ENCODE data around the gene SYCP2.

SYCP2 gene

DNA sequence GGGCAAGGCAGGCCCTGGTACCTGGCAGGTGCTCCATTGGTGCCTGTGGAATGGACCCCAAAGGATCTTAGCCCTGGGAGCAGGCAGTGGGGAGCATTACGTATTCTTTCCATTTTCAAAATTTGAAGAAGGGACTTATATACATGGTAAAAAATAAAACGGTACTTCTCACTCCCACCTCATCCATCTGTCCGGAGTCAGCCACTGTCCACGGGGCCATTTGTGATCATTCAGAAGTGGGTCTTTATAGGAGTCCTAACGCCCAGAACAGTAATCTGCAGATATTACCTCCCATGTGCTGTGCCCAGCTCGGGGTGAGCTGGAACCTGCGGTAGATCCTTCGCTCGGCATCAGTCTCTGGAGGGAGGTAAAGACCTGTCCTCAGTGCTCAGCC is 110.4 kb downstream of the SYCP2 start:
- no peak for DNase-seq (ENCODE audit: low spot score)

- no peak for DNase-seq (ENCODE audit: low spot score)
Measured at GRCh38 chr20:59822291-59823029, 111.0 kb downstream of the SYCP2 start.

- DNase-seq (ENCODE audit: low spot score), result no peak
Measured at GRCh38 chr20:59821788-59822187, 111.6 kb downstream of the SYCP2 start.

DNA sequence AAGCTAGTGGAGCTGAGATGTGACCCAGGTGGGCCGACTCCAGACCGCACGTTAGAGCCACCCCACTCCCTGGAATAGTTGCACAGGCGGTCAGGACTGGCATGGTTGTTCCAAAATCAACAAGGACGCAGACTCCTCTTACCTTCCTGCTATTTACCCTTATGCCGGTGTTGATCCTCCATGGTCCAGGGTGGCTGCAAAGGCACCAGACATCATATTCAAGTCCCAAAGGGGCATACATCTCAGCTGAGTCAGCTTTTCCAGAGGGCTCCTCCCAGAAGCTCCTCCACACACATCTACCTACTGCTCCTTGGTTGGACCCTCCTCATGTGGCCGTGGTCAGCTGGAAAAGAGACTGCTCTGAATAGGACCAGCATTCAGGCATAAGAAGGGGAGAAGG is 112.2 kb downstream of the SYCP2 start:
- no peak for DNase-seq (ENCODE audit: low spot score)

DNA sequence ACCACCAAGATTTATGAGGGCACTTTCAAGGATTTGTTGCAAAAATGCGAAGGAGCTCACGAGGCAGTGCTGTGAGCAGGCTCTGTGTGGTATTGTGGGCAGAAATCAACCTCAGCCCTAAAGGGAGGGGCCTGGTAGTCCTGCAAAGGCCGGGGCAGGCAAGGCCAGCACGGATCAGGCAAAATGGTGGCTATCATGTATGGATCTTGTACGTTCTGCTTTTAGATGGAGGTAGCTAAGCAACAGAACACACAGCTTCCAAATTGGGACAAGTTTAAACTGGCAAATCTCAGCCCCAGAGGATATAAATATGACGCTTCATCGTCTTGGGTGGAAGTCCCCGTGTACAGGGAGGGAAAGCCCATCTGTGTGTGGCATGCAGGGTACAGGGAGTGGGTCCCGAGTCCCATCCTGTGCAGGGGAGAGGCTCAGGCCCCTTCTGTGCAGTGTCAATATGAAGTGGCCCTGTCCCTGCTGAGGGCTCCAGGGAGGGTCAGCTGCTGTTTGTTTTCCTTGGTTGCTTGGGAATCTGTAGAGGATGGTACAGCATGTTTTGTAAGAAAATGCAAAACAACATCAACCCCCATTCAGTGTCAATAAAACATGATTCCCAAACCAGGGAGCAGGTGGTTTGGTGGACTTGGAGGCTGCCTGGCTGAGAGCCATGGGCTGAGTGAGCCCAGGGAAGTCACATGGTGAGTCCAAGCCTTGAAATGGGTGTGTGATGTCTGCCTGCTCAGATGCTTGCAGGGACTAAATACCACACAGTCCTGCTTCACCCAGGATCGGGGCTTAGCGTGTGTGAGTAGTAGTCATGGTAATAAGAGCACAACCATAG is 113.0 kb downstream of the SYCP2 start:
- no peak for DNase-seq (ENCODE audit: low spot score)

GRCh38 chr20:59819496-59820203 is 113.8 kb downstream of the SYCP2 start:
- DNase-seq (ENCODE audit: low spot score), result no peak

- no peak for DNase-seq (ENCODE audit: low spot score)
Measured at GRCh38 chr20:59818911-59819310, 114.5 kb downstream of the SYCP2 start.

GRCh38 chr20:59817846-59818615 is 115.4 kb downstream of the SYCP2 start:
- DNase-seq (ENCODE audit: low spot score), result no peak

DNA sequence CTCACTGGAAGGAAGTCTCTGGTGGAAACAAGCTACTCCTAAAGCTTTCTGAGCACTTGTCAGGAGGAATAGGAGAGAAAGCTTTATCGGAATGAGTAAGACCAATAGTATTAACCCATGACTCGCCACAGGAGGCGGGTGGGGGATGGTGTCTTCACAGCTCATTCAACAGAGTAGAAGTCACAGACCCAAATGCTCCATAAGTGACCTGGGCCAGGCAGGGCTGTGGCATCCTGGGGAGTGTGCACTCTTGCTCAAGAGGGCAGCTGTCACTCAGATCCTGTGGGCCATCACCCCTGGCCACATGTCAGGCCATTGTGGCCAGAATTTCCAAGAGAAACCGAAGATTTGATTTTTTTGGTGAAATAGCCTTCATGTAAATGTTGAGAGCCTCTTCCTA is 116.0 kb downstream of the SYCP2 start:
- no peak for DNase-seq (ENCODE audit: low spot score)

DNA sequence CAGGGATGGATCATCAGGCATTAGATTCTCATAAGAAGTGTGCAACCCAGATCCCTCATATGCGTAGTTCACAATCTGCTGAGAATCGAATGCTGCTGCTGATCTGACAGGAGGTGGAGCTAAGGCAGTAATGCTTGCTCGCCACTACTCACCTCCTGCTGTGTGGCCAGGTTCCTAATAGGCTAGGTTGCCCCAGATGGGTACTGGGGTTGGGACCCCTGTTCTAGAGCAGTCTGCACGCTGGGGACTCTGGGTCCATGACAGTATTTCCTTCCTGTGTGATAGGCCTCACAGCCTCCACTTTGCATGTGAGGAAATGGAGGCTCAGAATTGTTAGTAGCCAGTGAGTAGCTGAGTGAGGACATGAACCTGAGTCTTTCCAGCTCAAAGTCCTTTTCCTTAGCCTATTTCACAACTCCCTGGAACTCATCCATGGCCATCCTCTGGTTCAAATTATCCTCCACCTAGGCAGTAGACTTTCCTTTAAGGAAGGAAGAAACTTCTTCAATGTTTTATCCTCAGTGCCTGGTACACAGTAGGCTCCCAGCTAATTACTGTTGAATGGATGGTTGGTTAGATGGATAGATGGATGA is 117.2 kb downstream of the SYCP2 start:
- DNase-seq (ENCODE audit: low spot score), result no peak

- DNase-seq (ENCODE audit: low spot score), result no peak
Measured at GRCh38 chr20:59814840-59815340, 118.5 kb downstream of the SYCP2 start.

- DNase-seq (ENCODE audit: low spot score), result no peak
Measured at GRCh38 chr20:59813948-59814839, 119.2 kb downstream of the SYCP2 start.

Measured in germinal center (tissue), 1 donor.